IPS-20b (cell line): Measurements from ENCODE around the gene CYBC1.

ENCODE experiments used
- H3K27ac ChIP-seq: one replicate; pipeline ENCODE4 v1.5.1; 2013; ENCODE audit warnings: low read length
- H3K27me3 ChIP-seq: 2 replicates; pipeline ENCODE4 v1.6.1; 2013; ENCODE audit warnings: mild to moderate bottlenecking, low read length, inconsistent platforms; ENCODE audit not compliant: insufficient read depth
- H3K36me3 ChIP-seq: 2 replicates; pipeline ENCODE4 v1.6.1; 2013; ENCODE audit warnings: low read depth, mild to moderate bottlenecking, inconsistent platforms, low read length, moderate library complexity; ENCODE audit not compliant: insufficient read depth
- H3K4me1 ChIP-seq: 2 replicates; pipeline ENCODE4 v1.6.1; 2013; ENCODE audit warnings: mild to moderate bottlenecking, control low read depth, inconsistent platforms, low read length, moderate library complexity; ENCODE audit not compliant: insufficient read depth
- H3K4me3 ChIP-seq: 2 replicates; pipeline ENCODE4 v1.5.1; 2013; ENCODE audit warnings: mild to moderate bottlenecking, low read length, inconsistent platforms
- H3K9ac ChIP-seq: 2 replicates; pipeline ENCODE4 v1.6.1; 2013; ENCODE audit warnings: low read depth, mild to moderate bottlenecking, inconsistent platforms, low read length, moderate library complexity
- H3K9me3 ChIP-seq: 2 replicates; pipeline ENCODE4 v1.6.1; 2013; ENCODE audit warnings: mild to moderate bottlenecking, low read depth, low read length, inconsistent platforms; ENCODE audit not compliant: insufficient read depth

CYBC1 gene

DNA sequence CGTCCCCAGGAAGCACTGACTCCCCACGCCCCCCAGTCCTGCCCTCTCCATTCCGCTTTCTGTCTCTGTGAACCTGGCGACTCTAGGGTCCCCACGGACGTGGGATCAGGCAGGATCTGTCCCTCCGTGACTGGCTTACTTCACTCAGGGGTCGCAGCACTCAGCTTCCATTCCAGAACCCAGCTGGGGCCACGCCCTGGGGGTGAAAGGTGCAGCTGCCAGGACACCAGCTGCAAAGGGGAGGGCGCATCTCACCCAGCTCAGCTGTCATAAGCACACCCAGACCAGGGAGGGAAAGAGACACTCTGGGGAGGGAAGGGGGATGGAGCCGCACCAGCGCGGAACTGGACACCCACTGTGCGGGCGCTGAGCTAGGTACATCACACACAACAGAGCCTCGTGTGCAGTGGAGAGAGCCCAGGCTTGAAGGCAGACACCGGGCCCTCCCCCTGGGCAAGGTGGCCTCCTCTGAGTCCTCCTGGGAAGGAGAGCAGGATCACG, 50.9 kb downstream of the CYBC1 start:
- H3K9me3 ChIP-seq: no peaks in the 10 kb centered on the region
- no peak overlapping the region for H3K27ac ChIP-seq
- H3K4me1 ChIP-seq: no peaks in the 10 kb centered on the region
- no peak overlapping the region for H3K9ac ChIP-seq
- no peak overlapping the region for H3K4me3 ChIP-seq
- no peaks in the 10 kb centered on the region; the same call in 1 of the 2 replicates for H3K36me3 ChIP-seq
- H3K27me3 ChIP-seq: no peaks in the 10 kb centered on the region

DNA sequence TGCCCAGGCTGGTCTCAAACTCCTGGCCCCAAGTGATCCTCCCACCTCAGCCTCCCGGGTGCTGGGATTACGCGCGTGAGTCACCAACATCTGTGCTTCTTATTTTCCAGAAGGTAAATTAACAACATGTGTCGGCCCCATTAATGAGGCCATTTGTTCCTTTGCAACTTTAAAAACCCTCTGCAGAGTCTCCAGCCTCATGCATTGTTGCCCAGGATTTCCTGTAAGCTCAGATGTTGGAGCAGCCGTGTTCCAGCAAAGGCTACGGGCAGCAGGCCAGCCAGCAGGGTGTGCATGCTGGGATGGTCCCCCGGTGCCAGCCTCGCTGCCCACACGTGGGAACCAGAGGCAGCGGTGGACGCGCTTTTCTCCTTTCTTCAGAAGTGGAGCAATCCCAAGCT, 51.5 kb downstream of the CYBC1 start:
- Histone ChIP-seq H3K36me3 (no peaks in the 10 kb centered on the region), H3K4me3 (no peak overlapping the region), H3K9me3 (no peaks in the 10 kb centered on the region), H3K27me3 (no peaks in the 10 kb centered on the region), H3K4me1 (no peaks in the 10 kb centered on the region), H3K27ac (no peak overlapping the region), H3K9ac (no peak overlapping the region)

DNA sequence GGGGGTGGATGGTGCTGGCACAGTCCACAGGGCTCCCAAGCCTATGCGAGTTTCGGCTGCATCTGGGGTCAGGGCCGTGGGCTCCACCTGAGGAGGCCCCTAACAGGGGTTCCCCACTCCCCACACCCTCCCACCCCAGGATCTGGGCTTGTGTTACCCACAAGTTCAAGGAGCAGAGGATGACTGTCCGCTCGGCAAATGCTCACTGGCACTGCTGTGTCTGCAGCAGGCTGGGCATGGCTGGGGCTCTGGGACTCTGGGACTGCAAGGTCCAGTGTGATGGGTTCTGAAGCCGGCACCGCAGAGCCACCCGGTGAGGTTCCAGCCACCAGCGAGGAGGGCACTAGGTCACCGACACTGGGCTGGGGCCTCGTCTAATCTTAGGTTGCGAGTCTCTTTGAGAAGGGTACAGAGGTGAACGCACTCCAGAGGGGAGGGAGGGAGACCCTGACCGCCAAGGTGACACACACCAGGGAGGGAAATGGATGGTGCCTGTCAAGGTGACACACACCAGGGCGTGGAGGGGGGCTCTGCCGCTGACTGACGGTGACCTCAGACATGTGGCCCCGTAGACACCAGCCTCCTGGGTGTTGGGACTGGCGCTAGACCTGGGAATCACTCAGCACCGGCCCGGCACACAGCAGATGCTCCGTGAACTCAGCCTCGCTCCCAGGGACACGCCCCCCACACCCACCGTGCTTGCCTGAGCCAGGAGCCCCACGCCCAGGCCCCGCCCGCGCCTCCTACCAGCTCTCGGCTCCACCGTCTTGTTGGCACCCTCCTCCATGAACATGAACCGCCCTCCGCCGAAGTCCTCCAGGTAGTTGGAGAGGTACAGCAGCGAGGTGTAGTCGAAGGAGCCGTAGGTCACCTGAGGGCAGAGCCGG, 52.9 kb downstream of the CYBC1 start:
- Histone ChIP-seq H3K27ac (no peak overlapping the region), H3K9me3 (no peaks in the 10 kb centered on the region), H3K27me3 (no peaks in the 10 kb centered on the region), H3K36me3 (no peaks in the 10 kb centered on the region; the same call in none of the 2 replicates), H3K4me3 (no peak overlapping the region), H3K4me1 (no peaks in the 10 kb centered on the region), H3K9ac (no peak overlapping the region)

DNA sequence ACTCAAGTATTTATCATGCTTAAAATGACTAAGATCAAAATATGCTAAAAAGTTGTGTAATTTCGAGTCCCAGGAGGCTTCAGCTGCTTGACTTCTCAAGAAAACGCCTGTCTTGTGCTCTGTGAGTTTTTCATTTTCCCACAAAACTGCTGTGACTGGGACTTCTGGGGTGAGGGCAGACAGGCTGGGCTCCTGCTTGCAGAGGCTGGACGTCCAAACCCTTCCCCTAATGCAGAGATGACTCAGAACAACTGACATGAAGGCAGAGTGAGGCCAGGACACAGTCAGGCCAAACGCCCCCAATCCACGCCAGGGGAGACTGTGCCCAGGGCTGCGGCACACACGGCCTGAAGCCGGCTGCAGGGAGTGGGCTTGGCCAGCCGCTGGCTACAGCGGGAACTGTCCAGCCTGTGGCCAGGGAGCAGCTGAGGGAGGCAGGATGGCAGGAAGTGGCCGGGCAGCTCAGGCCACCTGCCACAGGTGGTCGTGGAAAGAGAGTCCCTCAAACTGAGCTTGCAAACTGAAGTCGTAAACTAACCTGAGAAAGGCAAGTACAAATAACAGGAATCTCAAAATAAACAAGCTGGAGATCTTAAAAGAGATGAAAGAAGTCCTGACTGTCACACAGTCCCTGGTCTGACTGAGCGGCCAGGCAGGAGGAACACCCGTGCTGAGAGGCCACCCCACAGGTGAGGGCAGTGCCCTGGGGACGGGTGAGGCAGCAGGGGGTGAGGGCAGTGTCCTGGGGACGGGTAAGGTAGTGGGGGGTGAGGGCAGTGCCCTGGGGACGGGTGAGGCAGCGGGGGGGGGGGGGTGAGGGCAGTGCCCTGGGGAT, 53.7 kb downstream of the CYBC1 start:
- Histone ChIP-seq H3K4me3 (no peak overlapping the region), H3K27me3 (no peaks in the 10 kb centered on the region), H3K36me3 (no peaks in the 10 kb centered on the region; the same call in none of the 2 replicates), H3K27ac (no peak overlapping the region), H3K9ac (no peak overlapping the region), H3K4me1 (no peaks in the 10 kb centered on the region), H3K9me3 (no peaks in the 10 kb centered on the region)

DNA sequence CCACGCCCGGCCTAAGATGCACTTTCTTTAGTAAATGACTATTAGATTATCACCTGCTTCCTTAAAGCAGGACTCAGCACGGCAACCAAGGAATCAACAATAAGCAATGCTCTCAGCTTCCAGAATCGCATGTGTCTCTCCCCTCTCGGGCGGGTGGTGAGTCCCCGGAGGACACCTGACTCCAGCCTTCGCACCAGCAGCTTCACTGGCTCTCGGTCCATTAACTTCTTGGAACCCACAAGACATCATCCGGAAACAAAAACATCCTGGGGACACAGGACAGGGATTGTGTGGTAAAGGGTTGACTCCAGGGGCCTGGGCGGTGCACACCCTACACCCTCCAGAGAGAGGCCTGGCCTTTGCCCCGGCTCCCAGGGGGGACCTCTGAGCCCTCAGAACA, 56.3 kb downstream of the CYBC1 start:
- no peaks in the 10 kb centered on the region; the same call in none of the 2 replicates for H3K36me3 ChIP-seq
- no peaks in the 10 kb centered on the region for H3K4me1 ChIP-seq
- no peaks in the 10 kb centered on the region for H3K27me3 ChIP-seq
- no peak overlapping the region for H3K27ac ChIP-seq
- no peak overlapping the region for H3K4me3 ChIP-seq
- H3K9ac ChIP-seq: no peak overlapping the region
- H3K9me3 ChIP-seq: no peaks in the 10 kb centered on the region

DNA sequence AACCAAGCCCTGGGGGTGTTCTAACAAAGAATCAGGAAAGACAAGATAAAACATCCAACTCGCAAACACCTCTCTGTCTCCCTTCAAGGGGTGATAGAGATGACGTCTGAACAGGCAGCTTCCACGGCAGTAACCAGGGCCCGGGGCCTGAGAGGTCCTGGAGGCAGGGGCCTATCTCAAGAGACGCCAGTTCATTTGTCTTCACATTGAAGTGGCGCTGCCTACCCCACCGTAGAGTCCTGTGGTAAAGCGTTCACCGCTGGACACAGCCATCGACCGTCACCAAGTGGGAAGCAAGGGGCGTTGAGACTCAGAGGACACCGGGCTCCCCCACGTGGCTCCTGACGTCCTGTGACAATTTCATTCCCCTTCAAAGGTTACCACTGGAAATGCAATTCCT, 57.6 kb downstream of the CYBC1 start:
- Histone ChIP-seq H3K27me3 (no peaks in the 10 kb centered on the region), H3K4me1 (no peaks in the 10 kb centered on the region), H3K4me3 (no peak overlapping the region), H3K27ac (no peak overlapping the region), H3K9me3 (no peaks in the 10 kb centered on the region), H3K36me3 (no peaks in the 10 kb centered on the region; the same call in none of the 2 replicates), H3K9ac (no peak overlapping the region)
